HEK293 (cell line): ENCODE measurements around the gene RRM1.

Experiments used
- CTCF ChIA-PET: fragments of 350-600 bp; formaldehyde crosslinking; extraction: SDS; loops from one replicate; lab custom pipeline; 2021; ENCODE audit warnings: antibody characterized with exemption; lab: Yijun Ruan, JAX
- POLR2A ChIA-PET: fragments of 300-600 bp; formaldehyde crosslinking; extraction: SDS; loops from one replicate; lab custom pipeline; 2020; ENCODE audit warnings: antibody characterized with exemption, inconsistent platforms; lab: Yijun Ruan, JAX
- H3K27ac ChIP-seq: fragments of 200-500 bp; sonication (Bioruptor generic); 2 replicates; pipeline ENCODE4 v1.5.1; 2014; ENCODE audit warnings: low read depth, low read length, control low read depth, inconsistent platforms; ENCODE audit errors: extremely low read depth
- H3K36me3 ChIP-seq, 2 experiments: fragments of 200-500 bp in 1 of 2; sonication (Bioruptor generic) in 1 of 2; 1 replicate in 1 of 2; 2 replicates in 1 of 2; pipeline ENCODE4 v1.5.1; 2014 to 2017; ENCODE audit warnings: inconsistent platforms in 2 of 2, low read length in 2 of 2; ENCODE audit not compliant: control insufficient read depth in 2 of 2, insufficient read depth in 1 of 2
- H3K4me1 ChIP-seq: fragments of 200-500 bp; sonication (Bioruptor generic); 2 replicates; pipeline ENCODE4 v1.5.1; 2014; ENCODE audit warnings: mild to moderate bottlenecking, low read length, inconsistent platforms; ENCODE audit not compliant: control insufficient read depth, insufficient read depth
- H3K4me3 ChIP-seq: 2 replicates; pipeline ENCODE4 v1.5.1; 2011; ENCODE audit warnings: low read depth, mild to moderate bottlenecking, control low read depth, low read length, moderate library complexity
- H3K9me3 ChIP-seq: fragments of 200-500 bp; sonication (Bioruptor generic); 2 replicates; pipeline ENCODE4 v1.5.1; 2014; ENCODE audit warnings: low read depth, low read length, inconsistent platforms; ENCODE audit not compliant: control insufficient read depth, insufficient read depth
- AEBP2 ChIP-seq: fragments of 450-650 bp; formaldehyde crosslinking; IDR thresholded peaks from 2 replicates; pipeline ENCODE4 v1.5.1; 2016; ENCODE audit warnings: missing biosample characterization, missing genetic modification characterization, borderline replicate concordance
- BCL6B ChIP-seq: fragments of 450-650 bp; formaldehyde crosslinking; IDR thresholded peaks from 2 replicates; pipeline ENCODE4 v1.5.1; 2017; ENCODE audit warnings: missing biosample characterization, missing genetic modification characterization
- HOXC10 ChIP-seq: sonication (generic); formaldehyde crosslinking; IDR thresholded peaks from 2 replicates; pipeline ENCODE4 v1.8.1; 2023; ENCODE audit warnings: mild to moderate bottlenecking, missing genetic modification reagents
- KLF7 ChIP-seq: fragments of 450-650 bp; formaldehyde crosslinking; IDR thresholded peaks from 2 replicates; pipeline ENCODE4 v1.5.1; 2016; ENCODE audit warnings: missing biosample characterization, missing genetic modification characterization, borderline replicate concordance
- KLF9 ChIP-seq: fragments of 450-650 bp; formaldehyde crosslinking; IDR thresholded peaks from 2 replicates; pipeline ENCODE4 v1.5.1; 2016; ENCODE audit warnings: missing biosample characterization, missing genetic modification characterization, low read depth
- SP2 ChIP-seq: fragments of 450-650 bp; formaldehyde crosslinking; IDR thresholded peaks from 2 replicates; pipeline ENCODE4 v1.5.1; 2016; ENCODE audit warnings: missing biosample characterization, missing genetic modification characterization
- ZBTB6 ChIP-seq: fragments of 450-650 bp; formaldehyde crosslinking; IDR thresholded peaks from 2 replicates; pipeline ENCODE4 v1.5.1; 2017; ENCODE audit warnings: missing biosample characterization, missing genetic modification characterization
- ZNF133 ChIP-seq: fragments of 450-650 bp; formaldehyde crosslinking; IDR thresholded peaks from 2 replicates; pipeline ENCODE4 v1.5.1; 2016; ENCODE audit warnings: missing biosample characterization, missing genetic modification characterization
- ZNF157 ChIP-seq: fragments of 450-650 bp; formaldehyde crosslinking; IDR thresholded peaks from 2 replicates; pipeline ENCODE4 v1.5.1; 2016; ENCODE audit warnings: missing biosample characterization, missing genetic modification characterization
- ZNF202 ChIP-seq: fragments of 450-650 bp; formaldehyde crosslinking; IDR thresholded peaks from 2 replicates; pipeline ENCODE4 v1.5.1; 2016; ENCODE audit warnings: missing biosample characterization, missing genetic modification characterization, borderline replicate concordance
- ZNF211 ChIP-seq: fragments of 450-650 bp; formaldehyde crosslinking; IDR thresholded peaks from 2 replicates; pipeline ENCODE4 v1.5.1; 2016; ENCODE audit warnings: low read depth, missing biosample characterization, missing genetic modification characterization
- ZNF266 ChIP-seq: fragments of 450-650 bp; formaldehyde crosslinking; IDR thresholded peaks from 2 replicates; pipeline ENCODE4 v1.5.1; 2016; ENCODE audit warnings: missing biosample characterization, missing genetic modification characterization, low read depth
- ZNF302 ChIP-seq: fragments of 450-650 bp; formaldehyde crosslinking; IDR thresholded peaks from 2 replicates; pipeline ENCODE4 v1.5.1; 2016; ENCODE audit warnings: missing biosample characterization, missing genetic modification characterization, low read depth
- ZNF311 ChIP-seq: fragments of 450-650 bp; formaldehyde crosslinking; IDR thresholded peaks from 2 replicates; pipeline ENCODE4 v1.5.1; 2017; ENCODE audit warnings: missing biosample characterization, missing genetic modification characterization, borderline replicate concordance
- ZNF324 ChIP-seq: fragments of 450-650 bp; formaldehyde crosslinking; IDR thresholded peaks from 2 replicates; pipeline ENCODE4 v1.5.1; 2016; ENCODE audit warnings: missing biosample characterization, missing genetic modification characterization
- ZNF335 ChIP-seq: fragments of 450-650 bp; formaldehyde crosslinking; conservative IDR thresholded peaks from 2 replicates; pipeline ENCODE4 v1.5.1; 2016; ENCODE audit warnings: missing biosample characterization, missing genetic modification characterization
- ZNF37A ChIP-seq: fragments of 450-650 bp; IDR thresholded peaks from 2 replicates; pipeline ENCODE4 v1.5.1; 2018; ENCODE audit warnings: missing biosample characterization, missing genetic modification characterization
- ZNF510 ChIP-seq: fragments of 450-650 bp; formaldehyde crosslinking; IDR thresholded peaks from 2 replicates; pipeline ENCODE4 v1.5.1; 2018; ENCODE audit warnings: mild to moderate bottlenecking, missing genetic modification characterization, missing biosample characterization; ENCODE audit not compliant: insufficient replicate concordance
- ZNF560 ChIP-seq: fragments of 450-650 bp; formaldehyde crosslinking; IDR thresholded peaks from 2 replicates; pipeline ENCODE4 v1.5.1; 2017; ENCODE audit warnings: missing biosample characterization, missing genetic modification characterization, borderline replicate concordance
- ZNF585B ChIP-seq: fragments of 450-650 bp; formaldehyde crosslinking; IDR thresholded peaks from 2 replicates; pipeline ENCODE4 v1.5.1; 2016; ENCODE audit warnings: missing biosample characterization, missing genetic modification characterization
- ZNF621 ChIP-seq: fragments of 450-650 bp; formaldehyde crosslinking; IDR thresholded peaks from 2 replicates; pipeline ENCODE4 v1.5.1; 2017; ENCODE audit warnings: missing biosample characterization, missing genetic modification characterization
- ZNF660 ChIP-seq: fragments of 450-650 bp; IDR thresholded peaks from 2 replicates; pipeline ENCODE4 v1.5.1; 2018; ENCODE audit warnings: missing biosample characterization, mild to moderate bottlenecking, missing genetic modification characterization
- ZNF76 ChIP-seq: fragments of 450-650 bp; formaldehyde crosslinking; IDR thresholded peaks from 2 replicates; pipeline ENCODE4; 2016; ENCODE audit warnings: low read depth, missing biosample characterization, missing genetic modification characterization, borderline replicate concordance
- ZNF792 ChIP-seq: fragments of 450-650 bp; formaldehyde crosslinking; IDR thresholded peaks from 2 replicates; pipeline ENCODE4 v1.5.1; 2016; ENCODE audit warnings: missing biosample characterization, missing genetic modification characterization
- TF ChIP-seq, protein P1 (sequence below): fragments of 450-650 bp; IDR thresholded peaks from 2 replicates; pipeline ENCODE4 v1.5.1; 2018; ENCODE audit warnings: missing biosample characterization, mild to moderate bottlenecking, missing genetic modification characterization
- TF ChIP-seq, protein P2 (sequence below): fragments of 450-650 bp; formaldehyde crosslinking; IDR thresholded peaks from 2 replicates; pipeline ENCODE4 v1.5.1; 2016; ENCODE audit warnings: missing biosample characterization, missing genetic modification characterization
- TF ChIP-seq, protein P3 (sequence below): IDR thresholded peaks from 2 replicates; pipeline ENCODE4 v1.6.1; 2011; ENCODE audit warnings: mild to moderate bottlenecking, low read depth, low read length, borderline replicate concordance

The RRM1 gene

DNA sequence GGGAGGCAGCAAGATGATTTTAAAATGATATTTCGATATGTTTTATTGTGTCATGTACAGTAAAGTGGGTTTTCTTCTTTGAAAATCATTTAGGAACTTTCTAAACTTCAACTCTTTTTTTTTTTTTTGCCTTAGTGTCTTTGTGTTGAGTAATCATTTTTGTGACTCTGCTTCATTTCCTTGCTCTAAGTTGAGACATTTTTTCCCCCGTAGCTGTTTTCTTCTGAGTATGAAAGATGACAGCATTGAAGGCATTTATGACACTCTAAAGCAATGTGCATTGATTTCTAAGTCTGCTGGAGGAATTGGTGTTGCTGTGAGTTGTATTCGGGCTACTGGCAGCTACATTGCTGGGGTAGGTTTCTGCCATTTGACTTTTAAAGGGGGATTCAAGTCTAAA is 23.5 kb downstream of the RRM1 start (continued):
- TF ChIP-seq, protein P1, sequence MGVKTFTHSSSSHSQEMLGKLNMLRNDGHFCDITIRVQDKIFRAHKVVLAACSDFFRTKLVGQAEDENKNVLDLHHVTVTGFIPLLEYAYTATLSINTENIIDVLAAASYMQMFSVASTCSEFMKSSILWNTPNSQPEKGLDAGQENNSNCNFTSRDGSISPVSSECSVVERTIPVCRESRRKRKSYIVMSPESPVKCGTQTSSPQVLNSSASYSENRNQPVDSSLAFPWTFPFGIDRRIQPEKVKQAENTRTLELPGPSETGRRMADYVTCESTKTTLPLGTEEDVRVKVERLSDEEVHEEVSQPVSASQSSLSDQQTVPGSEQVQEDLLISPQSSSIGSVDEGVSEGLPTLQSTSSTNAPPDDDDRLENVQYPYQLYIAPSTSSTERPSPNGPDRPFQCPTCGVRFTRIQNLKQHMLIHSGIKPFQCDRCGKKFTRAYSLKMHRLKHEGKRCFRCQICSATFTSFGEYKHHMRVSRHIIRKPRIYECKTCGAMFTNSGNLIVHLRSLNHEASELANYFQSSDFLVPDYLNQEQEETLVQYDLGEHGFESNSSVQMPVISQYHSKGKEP, result no peak
- no peak for TF ChIP-seq ZNF311 (tag by site-specific recombination)
- TF ChIP-seq ZNF335 (tag by site-specific recombination), result no peak

DNA sequence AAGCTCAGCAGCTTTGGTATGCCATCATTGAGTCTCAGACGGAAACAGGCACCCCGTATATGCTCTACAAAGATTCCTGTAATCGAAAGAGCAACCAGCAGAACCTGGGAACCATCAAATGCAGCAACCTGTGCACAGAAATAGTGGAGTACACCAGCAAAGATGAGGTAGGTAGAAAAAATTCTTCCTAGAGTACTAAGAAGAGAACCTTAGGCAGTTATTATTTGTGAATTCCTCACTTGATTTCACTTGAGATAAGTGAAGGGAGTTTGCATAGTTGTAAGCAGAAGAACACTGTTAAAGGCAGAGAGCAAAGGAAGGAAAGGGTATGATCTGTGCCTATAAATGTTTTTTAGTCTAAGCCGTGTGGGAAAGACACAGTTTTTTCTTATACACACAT is 28.6 kb downstream of the RRM1 start:
- CTCF ChIA-PET, result no interaction called here
- Histone ChIP-seq H3K27ac (no peak overlapping the region), H3K36me3 (peaks cover 23 to 97% of the 10 kb centered on the region in 2 experiments), H3K9me3 (no peaks in the 10 kb centered on the region)
- POLR2A ChIA-PET, result no interaction called here
- TF ChIP-seq ZNF266 (no peak), ZBTB6 (tag by site-specific recombination) (no peak), ZNF585B (no peak), ZNF621 (no peak), ZNF211 (tag by site-specific recombination) (no peak), ZNF157 (tag by site-specific recombination) (no peak), ZNF560 (no peak), KLF7 (tag by site-specific recombination) (no peak), KLF9 (no peak), ZNF302 (tag by site-specific recombination) (no peak), HOXC10 (CRISPR knock-in tag) (no peak)
- TF ChIP-seq, all 188 proteins: peak for 0
- H3K4me1 ChIP-seq, result no peaks in the 10 kb centered on the region
- H3K4me3 ChIP-seq, result no peak overlapping the region

DNA sequence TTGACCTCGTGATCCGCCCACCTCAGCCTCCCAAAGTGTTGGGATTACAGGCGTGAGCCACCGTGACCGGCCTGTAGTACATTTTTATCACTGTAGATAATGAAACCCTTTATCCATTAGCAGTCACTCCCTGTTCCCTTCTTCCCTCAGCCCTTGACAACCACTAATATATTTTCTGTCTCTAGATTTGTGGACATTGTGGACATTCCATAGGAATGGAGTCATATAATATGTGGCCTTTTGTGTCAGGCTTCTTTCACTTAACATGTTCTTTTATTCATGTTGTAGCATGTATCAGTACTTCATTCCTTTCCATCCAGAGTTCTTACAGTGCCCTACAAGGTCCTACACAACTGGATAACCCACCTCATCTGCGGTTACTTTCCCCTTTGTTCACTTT is 30.5 kb downstream of the RRM1 start:
- H3K36me3 ChIP-seq, result peaks cover 27 to 93% of the 10 kb centered on the region in 2 experiments
- TF ChIP-seq BCL6B (no peak), ZNF133 (tag by site-specific recombination) (no peak), ZNF202 (tag by site-specific recombination) (no peak), SP2 (tag by site-specific recombination) (no peak), ZNF792 (no peak), ZNF510 (tag by site-specific recombination) (no peak), ZNF324 (tag by site-specific recombination) (no peak), ZNF157 (tag by site-specific recombination) (no peak), ZNF37A (tag by site-specific recombination) (no peak), ZNF76 (tag by site-specific recombination) (no peak), ZNF660 (tag by site-specific recombination) (no peak), AEBP2 (no peak)
- TF ChIP-seq, protein P2, sequence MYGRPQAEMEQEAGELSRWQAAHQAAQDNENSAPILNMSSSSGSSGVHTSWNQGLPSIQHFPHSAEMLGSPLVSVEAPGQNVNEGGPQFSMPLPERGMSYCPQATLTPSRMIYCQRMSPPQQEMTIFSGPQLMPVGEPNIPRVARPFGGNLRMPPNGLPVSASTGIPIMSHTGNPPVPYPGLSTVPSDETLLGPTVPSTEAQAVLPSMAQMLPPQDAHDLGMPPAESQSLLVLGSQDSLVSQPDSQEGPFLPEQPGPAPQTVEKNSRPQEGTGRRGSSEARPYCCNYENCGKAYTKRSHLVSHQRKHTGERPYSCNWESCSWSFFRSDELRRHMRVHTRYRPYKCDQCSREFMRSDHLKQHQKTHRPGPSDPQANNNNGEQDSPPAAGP (tag by site-specific recombination), result no peak
- TF ChIP-seq, protein P3, sequence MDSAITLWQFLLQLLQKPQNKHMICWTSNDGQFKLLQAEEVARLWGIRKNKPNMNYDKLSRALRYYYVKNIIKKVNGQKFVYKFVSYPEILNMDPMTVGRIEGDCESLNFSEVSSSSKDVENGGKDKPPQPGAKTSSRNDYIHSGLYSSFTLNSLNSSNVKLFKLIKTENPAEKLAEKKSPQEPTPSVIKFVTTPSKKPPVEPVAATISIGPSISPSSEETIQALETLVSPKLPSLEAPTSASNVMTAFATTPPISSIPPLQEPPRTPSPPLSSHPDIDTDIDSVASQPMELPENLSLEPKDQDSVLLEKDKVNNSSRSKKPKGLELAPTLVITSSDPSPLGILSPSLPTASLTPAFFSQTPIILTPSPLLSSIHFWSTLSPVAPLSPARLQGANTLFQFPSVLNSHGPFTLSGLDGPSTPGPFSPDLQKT, result no peak
- TF ChIP-seq, all 188 proteins: peak for 0
- Histone ChIP-seq H3K9me3 (no peaks in the 10 kb centered on the region), H3K4me3 (no peak overlapping the region), H3K4me1 (no peaks in the 10 kb centered on the region), H3K27ac (no peak overlapping the region)
- POLR2A ChIA-PET, result no interaction called here
- CTCF ChIA-PET, result interaction anchor here (0.9 kb wide), 1 partner anchor 421 kb away, joined by 3 read pairs; no protein-coding TSS in a partner anchor
